Measurements from ENCODE around the gene GAK.

Gene GAK

GRCh38 chr4:884259-884658 lies 47.9 kb downstream of the GAK start:
- DNase-seq (ENCODE audit: low read depth), result no peak
- TF ChIP-seq, protein P1, sequence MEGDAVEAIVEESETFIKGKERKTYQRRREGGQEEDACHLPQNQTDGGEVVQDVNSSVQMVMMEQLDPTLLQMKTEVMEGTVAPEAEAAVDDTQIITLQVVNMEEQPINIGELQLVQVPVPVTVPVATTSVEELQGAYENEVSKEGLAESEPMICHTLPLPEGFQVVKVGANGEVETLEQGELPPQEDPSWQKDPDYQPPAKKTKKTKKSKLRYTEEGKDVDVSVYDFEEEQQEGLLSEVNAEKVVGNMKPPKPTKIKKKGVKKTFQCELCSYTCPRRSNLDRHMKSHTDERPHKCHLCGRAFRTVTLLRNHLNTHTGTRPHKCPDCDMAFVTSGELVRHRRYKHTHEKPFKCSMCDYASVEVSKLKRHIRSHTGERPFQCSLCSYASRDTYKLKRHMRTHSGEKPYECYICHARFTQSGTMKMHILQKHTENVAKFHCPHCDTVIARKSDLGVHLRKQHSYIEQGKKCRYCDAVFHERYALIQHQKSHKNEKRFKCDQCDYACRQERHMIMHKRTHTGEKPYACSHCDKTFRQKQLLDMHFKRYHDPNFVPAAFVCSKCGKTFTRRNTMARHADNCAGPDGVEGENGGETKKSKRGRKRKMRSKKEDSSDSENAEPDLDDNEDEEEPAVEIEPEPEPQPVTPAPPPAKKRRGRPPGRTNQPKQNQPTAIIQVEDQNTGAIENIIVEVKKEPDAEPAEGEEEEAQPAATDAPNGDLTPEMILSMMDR (IDR thresholded peaks at IDR 0.05; ENCODE audit: insufficient read depth, low read depth, low read length, missing control alignments), result no peak

GRCh38 chr4:883377-884095 lies 48.6 kb downstream of the GAK start:
- no peak overlapping the region for H3K4me3 ChIP-seq (ENCODE audit: low read length)
- no peak for DNase-seq (ENCODE audit: low read depth)
- TF ChIP-seq, protein P1 (IDR thresholded peaks at IDR 0.05; ENCODE audit: insufficient read depth, low read depth, low read length, missing control alignments), result no peak

More at GRCh38 chr4:884259-884658, 47.9 kb downstream of the GAK start:
- no peak overlapping the region for H3K4me3 ChIP-seq (ENCODE audit: low read length)

- DNase-seq (ENCODE audit: low read depth), result no peak
- TF ChIP-seq, protein P1 (IDR thresholded peaks at IDR 0.05; ENCODE audit: insufficient read depth, low read depth, low read length, missing control alignments), result no peak
- H3K4me3 ChIP-seq (ENCODE audit: low read length), result no peak overlapping the region
These were observed 49.5 kb downstream of the GAK start for GRCh38 chr4:882646-883045.

- TF ChIP-seq, protein P1 (IDR thresholded peaks at IDR 0.05; ENCODE audit: insufficient read depth, low read depth, low read length, missing control alignments), result no peak
- no peak overlapping the region for H3K4me3 ChIP-seq (ENCODE audit: low read length)
- DNase-seq (ENCODE audit: low read depth), result no peak
These were observed 50.4 kb downstream of the GAK start for GRCh38 chr4:881709-882108.

DNA sequence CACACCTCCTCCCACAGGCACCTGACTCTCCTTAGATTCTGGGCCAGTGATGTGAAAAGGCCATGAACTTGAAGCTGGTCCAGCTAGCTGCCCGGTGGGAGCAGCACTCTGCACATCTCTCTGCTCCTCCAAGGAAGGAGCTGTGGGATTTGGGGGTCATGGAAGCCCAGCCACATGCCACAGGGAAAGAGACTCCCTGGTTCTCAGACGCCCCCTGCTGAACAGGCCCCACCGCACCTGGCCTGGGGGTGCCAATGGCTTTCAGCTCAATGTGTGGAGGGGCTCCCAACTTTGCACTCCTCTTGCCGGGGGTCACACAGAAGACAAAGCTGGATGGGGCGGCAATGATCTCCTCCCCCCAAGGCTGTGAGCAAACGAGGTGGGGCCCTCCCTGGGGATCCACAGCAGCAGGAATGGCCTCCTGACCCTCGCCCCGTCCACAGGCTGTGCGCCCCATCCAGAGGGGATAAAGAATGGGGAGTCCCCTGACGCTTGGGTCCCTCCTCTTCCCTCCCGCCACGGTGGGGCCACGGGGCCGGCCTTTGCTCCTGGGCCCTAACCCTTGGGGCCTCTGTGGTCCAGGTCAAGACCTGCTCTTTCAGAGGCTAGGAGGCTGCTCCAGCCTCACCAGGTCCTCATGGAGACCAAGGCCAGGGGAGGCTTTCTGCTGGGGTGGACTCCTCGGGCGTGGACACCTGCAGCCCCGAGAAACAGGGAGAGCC lies 51.3 kb downstream of the GAK start:
- H3K4me3 ChIP-seq (ENCODE audit: low read length), result no peak overlapping the region
- TF ChIP-seq, protein P1 (IDR thresholded peaks at IDR 0.05; ENCODE audit: insufficient read depth, low read depth, low read length, missing control alignments), result no peak
- DNase-seq (ENCODE audit: low read depth), result no peak

DNA sequence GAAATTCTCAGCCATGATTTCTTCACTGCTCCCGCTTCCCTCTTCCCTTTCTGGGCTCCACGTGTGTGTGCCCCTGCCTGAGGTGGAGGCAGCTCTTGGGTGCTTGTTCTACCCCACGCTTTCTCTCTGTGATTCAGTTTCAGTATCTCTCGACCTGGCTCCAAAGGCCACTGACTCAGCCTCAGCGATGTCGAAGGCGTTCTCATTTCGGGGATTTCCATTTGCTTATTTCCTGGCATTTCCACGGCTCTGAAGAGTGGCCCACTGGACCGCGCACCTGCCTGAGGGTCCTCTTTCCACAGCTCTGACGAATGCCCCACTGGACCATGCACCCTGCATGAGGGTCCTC lies 52.4 kb downstream of the GAK start:
- TF ChIP-seq, protein P1 (IDR thresholded peaks at IDR 0.05; ENCODE audit: insufficient read depth, low read depth, low read length, missing control alignments), result no peak
- no peak for DNase-seq (ENCODE audit: low read depth)
- H3K4me3 ChIP-seq (ENCODE audit: low read length), result no peak overlapping the region

Data from epithelial cell of esophagus (primary cell).